HS-27A (cell line): ENCODE results near the gene PEX5L.

ENCODE experiments used
- DNase-seq: peaks from one replicate; pipeline ENCODE4 v3.0.0-alpha.2; 2012; ENCODE audit warnings: low read depth, missing footprints

Gene PEX5L

DNA sequence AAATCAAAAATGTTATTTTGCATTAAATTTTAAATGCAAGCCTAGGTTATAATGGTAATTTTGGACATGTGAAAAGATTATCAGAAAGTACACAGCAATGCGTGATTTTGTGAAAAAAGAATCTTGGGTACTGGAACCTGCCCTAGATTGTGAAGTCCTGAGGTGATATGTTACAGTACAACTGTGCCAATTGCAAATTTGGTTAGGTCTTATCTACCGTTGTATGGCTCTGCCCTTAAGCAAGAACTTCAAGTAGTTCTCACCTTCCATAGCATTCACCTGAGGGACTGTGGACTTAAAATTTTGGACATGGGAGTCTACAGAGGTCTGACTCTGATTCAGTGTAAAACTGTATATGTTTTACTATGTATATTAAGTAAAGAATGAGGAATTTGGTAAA lies 140.2 kb downstream of the PEX5L start:
- no peak for DNase-seq

DNA sequence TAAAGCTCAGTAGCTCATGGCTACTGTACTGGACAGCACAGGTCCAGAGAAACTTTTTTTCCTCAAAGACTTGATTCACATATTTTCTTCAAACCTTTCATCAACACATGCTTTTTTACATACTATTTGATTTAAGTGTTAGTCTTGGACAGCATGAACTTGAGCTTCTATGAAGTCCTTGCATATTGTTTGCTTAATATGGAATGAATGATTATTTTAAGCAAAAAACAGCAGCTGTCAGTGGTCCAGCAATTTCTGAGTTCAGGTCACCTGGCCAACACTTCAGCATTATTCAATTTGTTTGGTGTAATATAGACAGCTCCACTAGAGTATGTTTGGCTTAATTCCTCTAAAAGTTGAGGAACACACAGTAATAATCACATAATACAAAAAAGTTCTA lies 141.4 kb downstream of the PEX5L start:
- no peak for DNase-seq

DNA sequence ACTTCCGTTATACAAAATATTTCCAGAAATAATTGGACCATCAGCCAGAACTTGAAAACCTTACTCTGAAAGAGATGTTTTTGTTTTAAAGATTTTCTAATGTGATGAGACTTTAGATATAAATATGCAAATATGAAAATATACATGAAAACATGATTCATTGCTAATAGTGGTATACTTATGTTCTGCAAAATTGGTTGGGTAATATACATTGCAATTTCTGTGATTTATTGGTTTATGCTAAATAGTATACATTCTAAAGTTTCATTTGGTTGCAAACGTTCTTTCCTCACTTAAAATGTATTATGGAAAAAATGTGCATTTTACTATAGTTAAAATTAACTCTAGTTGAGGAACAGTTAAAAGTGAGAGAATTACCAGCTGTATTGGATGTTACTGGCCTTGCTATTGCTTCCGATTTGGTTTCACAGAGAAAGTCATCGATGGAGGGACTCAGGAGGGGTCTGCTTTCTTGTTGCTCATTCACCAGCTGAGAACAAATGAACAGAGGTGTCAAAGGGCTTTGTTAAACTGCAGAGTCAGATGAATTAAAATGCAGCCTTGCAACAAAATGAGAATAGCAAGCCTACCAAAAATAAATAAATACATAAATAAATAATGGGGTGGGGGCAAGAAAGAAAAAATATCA lies 149.3 kb downstream of the PEX5L start:
- DNase-seq: no peak

DNA sequence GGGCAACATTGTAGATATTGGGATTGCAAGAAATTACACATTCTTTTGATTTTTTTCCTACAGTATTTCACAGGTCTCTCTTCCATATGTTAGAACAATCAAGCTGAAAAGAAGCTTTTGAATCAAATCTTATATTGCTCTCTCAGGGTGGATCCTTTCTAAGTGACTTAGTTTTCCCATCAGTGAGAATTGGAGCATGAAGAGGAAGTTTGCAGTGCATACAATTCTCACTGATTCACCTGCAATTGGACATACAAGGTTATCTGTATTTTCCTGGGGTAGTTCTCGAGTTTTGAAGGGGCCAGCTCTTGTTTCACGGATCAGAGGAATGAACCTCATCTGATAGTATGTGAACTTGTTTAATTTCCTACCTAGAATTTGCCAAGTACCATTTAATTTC lies 150.8 kb downstream of the PEX5L start:
- no peak for DNase-seq

DNA sequence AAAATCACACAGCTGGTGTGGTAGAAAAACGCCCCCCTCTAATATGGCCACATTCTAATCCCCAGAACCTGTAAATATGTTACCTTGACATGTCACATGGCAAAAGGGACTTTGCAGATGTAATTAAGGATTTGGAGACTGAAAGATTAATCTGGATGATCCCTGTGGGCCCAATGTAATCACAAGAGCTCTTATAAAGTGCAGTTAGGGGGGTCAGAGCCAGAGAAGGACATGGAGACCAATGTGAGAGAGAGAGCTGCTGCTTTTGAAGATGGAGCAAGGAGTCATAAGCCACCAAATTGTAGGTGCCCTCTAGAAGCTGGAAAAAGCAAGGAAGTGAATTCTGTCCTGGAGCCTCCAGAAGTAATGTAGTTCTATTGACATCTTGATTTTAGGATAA lies 152.6 kb downstream of the PEX5L start:
- no peak for DNase-seq

DNA sequence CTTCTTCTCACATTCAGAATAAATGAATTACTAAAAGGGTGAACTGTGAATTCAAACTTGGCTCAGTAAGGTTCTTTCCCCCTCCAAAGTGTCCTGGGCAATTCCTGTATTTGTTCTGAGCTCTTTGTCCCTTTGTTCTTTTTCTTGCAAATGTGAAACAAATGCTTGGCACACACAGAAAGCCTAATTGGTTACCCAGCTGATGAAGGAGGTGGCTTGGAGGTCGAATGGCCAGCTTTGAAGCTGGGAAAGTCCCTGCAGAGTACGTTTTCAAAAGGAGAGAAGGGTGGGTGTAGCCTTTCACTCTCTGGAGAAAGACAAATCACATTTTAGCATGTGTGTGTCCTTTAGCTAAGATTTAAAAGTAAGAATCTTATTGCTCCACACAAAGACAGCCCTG lies 154.4 kb downstream of the PEX5L start:
- DNase-seq: no peak

DNA sequence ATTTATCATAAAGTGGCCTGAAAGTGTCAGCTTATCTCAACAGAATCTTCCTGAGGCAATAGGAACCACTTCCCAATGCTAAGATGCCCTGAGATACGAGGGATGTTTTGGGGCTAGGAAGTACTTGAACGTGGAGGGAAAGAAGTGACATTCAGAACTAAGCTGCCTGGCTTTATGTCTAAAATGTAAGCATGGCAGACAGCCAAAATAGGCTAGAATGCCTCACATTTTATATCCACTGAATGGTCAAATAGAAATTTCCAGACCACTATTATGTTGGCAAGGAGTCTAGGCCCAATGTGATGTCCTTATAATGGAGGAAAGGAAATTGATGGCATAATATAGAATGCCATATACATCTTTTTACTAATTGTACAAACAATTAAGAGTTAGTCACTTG lies 154.9 kb downstream of the PEX5L start:
- DNase-seq: no peak

DNA sequence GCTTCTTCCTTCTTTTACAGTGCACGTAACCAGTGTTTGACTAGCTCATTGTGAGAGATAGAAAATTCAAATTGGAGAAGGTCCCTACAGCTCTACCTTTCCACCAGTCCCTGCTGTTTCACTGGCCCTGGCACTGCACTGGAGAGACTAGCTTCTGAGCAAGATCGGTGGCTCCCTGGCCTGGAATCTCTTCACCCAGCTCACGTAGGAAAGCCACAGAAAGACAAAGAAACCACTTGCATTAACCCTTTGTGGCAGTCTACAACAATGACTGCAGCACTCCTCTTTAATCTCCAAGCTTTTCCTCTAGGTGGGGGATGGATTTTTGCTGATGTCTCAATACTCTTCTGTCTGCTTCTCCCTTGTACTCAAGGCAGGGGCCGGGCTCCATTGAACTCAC lies 155.9 kb downstream of the PEX5L start:
- DNase-seq: no peak

DNA sequence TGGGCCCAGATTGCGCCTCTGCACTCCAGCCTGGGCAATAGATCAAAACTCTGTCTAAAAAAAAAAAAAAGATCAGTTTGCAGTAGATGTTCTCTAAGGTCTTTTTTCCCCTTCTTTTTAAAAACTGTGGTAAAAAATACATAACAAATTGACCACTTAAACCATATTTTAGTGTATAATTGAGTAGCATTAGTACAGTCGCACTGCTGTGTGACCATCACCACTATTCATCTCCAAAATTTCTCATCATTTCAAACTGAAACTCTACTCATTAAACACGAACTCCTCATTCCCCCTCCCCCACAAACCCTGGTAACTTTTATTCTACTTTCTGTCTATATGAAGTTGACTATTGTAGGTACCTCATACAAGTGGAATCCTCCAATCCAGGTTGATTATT lies 160.3 kb downstream of the PEX5L start:
- DNase-seq: no peak

DNA sequence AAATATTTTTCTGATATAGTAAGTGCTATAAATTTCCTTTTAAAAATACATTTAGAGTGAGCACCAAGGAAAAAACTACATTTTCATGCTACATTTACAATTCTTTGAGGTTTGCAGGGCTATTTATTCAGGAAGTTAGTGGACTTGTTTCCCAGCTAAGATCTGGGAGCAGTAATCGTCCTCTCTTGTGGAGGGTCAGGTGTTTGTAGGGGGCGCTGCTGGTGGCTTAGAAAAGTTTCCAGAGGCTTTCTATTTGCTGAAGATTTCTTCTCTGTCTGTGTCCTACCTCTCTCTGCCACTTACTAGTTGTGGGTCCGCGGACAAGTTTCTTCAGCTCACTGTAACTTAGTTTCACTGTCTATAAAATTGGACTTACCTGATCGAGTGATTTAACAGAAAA lies 163.9 kb downstream of the PEX5L start:
- DNase-seq: no peak

DNA sequence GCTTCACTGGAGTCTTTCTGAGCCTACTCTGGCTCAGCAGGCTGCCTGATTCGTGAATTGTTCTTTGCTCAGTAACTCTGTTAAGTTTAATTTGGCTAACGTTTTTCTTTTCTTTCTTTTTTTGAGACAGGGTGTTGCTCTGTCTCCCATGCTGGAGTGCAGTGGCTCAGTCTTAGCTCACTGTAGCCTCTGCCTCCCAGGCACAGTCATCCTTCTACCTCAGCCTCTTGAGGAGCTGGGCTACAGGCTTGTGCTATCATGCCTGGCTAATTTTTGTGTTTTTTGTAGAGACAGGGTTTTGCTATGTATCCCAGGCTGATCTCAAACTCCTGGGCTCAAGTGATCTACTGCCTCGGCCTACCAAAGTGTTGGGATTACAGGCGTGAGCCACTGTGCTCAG lies 165.0 kb downstream of the PEX5L start:
- DNase-seq: no peak

DNA sequence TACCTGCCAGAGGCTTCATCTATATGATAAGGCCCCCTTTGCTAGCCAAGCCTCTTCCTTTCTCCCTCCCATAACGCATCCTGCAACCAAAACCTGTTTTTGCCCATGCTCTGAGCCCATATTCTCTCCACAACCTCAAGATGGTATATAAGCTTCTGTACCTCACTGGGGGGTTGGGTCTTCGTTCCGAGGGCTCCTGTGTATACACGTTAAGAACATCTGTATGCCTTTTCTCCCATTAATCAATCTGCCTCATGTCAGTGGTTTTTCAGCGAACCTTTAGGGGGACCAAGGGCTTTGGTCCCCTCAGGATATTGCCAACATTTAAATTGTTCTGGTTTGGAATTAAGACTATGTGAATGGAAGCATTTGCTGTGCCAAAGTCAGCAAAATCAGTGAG lies 168.0 kb downstream of the PEX5L start:
- DNase-seq: no peak

DNA sequence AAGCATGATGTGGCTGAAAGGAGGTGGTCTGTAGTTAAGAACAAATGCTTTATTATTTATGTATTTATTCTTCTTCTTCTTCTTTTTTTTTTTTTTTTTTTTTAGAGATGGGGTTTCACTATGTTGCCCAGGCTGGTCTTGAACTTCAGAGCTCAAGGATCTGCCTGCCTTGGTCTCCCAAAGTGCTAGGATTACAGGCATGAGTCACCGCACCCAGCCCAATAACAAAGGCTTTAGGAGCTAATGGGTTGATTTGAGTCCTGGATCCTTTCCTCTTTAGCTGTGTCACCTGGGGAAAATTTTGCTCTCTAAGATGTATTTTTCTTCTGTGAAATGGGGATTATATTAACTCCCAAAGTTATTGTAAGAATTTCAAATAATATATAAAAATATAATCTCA lies 168.8 kb downstream of the PEX5L start:
- no peak for DNase-seq

DNA sequence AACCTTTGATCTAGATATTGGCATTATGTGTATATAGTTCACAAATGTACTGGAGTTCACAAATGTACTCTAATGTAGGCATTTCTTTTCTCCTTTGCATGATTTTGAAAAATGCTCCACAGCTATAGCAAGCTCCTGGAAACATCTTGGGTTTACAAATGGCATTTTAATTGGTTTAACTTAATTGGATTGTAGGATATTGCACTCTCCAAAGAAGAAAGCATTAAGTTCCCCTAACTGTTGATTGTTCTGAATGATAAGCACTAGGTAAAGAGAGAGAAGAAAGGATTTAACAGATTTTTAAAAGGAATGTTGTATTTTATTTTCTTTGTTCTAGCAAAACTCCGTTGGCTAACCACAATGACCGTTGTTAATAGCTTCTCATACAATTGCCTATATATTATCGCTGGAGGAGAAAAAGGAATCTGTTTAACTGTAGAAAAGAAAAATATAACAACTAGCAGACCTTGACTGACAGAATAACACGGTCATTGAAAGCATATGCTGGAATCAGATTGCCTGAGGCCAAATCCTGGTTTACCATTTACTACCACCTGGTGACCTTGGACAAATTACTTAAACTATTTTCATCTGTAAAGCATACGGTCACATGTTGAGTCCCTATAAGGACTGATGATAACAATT lies 170.8 kb downstream of the PEX5L start:
- DNase-seq: no peak

DNA sequence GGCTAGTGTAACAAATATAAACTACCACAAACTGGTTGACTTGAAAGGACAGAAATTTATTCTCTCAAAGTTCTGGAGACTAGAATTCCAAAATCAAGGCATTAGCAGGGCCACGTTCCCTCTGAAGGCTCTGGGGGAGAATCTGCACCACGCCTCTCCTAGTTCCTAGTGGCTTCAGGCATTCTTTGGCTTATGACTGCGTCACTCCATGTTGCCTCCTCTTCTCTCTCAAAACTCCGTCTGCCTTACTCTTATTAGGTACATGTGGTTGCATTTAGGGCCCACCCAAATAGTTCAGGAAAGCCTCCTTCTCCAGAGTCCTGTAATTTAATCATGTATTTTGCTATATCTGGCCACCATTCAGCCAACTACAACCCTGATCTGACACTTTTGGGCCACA lies 174.8 kb downstream of the PEX5L start:
- DNase-seq: no peak

DNA sequence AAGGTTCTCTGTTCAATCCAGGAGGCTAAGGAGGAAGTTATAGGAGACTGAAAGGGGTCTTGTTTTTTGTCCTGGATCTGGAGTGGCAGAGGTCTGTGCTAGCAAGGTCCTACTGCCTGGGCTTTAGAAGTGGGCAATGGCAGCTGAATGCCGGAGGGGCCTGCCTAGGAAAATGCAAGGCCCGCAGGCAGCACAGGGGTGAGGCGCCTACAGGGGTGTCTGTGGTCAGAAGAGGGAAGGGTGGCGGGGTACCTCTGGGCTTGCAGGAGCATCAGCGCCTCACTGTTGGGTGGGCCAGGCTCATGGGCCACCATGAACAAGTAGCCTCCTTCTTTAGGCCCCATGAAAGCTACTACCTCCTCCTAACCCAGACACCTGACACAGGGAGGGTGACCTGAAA lies 175.4 kb downstream of the PEX5L start:
- no peak for DNase-seq

DNA sequence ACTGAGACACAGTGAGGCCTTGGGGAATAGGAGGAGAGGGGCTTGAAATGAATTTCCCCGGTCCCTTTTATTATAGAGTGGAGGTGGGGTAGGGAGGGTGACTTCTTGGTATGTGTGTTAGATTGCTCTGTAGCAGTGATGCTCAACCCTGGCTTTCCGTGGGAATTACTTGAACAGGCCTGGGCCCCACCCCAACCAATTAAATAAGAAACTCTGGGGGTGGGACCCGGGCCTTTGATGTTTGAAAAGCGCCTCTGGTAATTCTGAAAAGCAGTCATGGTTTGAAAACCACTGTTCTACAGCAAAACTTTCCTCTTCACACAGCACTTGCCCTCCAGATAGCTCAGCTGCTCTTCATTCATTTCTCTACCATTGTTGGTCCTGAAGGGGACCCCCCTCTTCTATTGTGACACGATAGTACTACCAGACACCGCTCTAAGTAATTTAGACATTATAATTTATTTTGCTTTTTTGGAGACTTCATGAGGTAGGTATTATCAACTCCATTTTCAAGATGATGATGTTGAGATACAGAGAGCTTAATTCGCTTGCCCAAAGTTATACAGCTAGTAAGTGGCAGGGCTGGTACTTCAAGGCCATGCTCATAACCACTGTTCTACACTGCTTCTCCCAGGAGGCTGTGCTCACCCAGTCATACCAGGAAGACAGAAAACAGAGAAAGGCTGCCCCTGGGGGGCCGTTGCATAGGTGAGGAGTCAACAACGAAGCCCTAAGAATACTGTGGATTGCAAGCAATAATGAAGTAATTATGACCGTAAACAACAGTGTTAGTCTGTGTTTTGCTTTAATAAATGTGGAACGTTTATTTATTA lies 176.2 kb downstream of the PEX5L start:
- no peak for DNase-seq

DNA sequence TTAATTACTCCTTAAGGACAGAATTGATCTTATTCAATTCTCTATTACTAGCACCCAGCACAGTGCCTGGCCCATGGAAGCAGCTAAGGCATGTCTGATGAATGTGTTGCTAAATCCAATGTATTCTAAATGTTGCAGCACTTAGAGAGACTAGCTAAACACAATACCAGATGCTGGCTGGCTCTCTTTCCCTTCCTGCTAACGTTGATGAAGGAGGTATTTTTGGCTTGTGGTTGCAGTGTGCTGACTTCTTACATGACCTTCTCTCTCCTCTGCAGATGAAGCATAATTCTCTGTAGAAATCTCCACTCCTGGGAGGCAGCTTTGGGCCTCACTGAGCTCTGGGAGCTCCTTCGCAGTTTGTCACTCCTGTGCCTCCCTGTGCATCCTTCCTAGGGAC lies 183.6 kb downstream of the PEX5L start:
- no peak for DNase-seq

DNA sequence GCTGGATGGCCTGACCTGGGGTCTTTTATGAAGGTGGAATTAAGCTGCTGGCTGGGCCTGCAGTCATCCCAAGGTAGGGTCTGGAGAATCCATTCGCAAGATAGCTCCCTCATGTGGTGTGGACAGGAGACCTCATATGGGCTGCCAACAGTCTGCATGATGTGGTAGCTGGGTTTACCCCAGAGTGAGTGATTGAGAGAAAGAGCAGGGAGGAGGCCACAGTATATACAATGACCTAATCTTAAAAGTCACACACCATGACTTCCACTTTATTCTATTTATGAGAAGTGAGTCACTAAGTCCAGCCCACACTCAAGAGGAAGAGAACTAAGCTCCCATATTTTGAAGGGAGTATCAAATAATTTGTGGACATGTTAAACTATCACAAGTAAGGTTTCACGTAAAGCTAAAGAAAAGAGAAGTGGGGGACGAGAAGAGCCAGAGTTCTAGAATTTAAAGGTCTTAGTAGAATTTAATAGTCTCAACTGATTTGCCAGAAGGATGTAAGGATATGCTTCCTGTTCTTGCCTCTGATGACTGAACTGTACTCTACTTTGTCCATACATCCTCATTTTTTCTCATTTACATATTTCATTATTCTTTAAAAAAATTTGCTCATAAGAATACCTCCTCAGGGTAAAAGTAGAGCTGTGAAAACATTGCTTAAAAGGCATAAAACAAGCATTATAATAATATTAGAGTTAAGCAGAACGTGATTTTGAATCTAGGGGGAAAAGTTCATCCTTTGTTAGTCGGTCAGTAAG lies 184.4 kb downstream of the PEX5L start:
- no peak for DNase-seq

DNA sequence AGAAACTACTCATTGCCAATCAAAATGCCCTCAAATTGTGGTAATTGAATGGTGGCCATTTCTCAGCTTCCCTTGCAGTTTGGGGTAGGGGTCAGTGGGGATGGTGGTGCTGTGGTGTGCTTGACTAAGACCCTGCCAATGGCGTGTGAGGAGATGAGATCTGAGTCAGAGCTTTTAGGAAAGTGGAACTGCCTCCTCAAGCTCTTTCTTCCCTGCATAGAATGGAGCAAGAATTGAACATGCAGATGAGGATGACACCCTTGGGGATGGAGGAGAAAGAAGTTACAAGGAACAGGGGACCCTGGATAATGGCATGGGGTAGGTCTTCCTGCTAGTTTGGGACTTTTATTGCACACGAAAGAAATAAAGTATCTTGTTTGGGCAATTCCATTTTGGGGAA lies 188.0 kb downstream of the PEX5L start:
- no peak for DNase-seq

DNA sequence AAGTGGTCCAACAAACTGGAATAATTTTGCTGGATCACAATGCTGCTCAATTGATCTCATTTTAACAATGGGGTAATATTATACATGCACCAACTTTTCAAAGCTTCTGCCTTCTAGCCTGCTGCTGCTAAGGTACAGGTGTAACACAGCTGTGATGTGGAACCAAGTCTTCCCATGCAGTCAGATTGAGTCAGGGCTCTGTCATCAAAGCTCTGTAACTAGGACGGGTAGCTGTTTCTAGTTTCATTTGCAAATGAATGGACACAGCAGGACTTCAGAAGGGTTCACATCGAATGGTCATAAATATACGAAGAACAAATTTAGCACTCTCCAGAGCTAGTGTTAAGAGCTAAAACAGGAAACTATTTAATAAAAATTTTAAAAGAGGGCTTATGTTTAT lies 194.7 kb downstream of the PEX5L start:
- DNase-seq: no peak

DNA sequence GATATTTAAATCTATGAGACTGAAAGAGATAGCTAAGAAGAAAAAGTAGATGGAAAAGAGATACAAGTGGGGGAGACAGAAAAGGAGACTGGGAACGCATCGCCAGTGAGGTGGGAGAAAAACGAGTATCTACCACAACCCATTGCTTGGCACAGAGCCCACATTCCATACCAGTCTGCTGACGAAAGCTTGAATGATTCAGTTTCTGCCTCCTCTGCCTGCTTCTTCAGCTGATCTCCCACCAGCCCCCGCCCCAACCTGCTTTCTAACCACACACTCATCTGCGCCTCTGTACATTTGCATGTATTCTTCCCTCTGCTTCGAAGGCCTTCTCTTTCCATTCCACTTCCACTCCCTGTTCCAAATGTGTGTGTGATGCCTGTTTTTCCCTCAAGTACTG lies 195.8 kb downstream of the PEX5L start:
- DNase-seq: peak; percentile 60

DNA sequence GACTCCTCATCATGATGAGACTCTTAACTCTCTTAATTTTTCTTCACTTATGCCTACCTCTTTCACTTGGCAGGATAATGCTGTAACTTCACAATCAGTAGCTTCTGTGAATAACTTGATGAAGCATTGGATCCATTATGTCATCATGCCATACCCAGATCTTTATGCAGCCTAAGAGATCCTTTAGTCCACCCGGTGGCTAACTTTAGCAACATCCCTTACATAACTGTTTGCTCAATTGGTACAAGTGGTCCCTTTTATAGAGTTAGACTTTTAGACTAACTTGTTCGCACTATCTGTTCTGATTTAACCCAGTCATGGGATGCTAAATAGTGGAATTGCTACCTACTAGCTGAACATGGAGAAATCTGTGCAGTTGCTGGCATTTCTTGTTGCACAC lies 199.4 kb downstream of the PEX5L start:
- no peak for DNase-seq
